A673 (cell line): ENCODE data around the gene STK40. TPM values are rescaled to one million over a fixed set of nuclear protein-coding genes. Genes with fewer than 3 reads are reported as not detected.

Experiments used
- BruUV-seq: library from RNA; stranded (reverse); fragments of 400-500 nt; replicated peaks from 2 replicates; lab custom pipeline; 2021; lab: Mats Ljungman, UMichigan
- CTCF ChIA-PET: fragments of 300-600 bp; sonication (Branson Sonifier 250); formaldehyde crosslinking; loops from one replicate; lab custom pipeline; 2022; ENCODE audit warnings: antibody characterized with exemption; lab: Charles Lee
- POLR2A ChIA-PET: fragments of 300-600 bp; sonication (Branson Sonifier 250); formaldehyde crosslinking; loops from one replicate; lab custom pipeline; 2022; ENCODE audit warnings: antibody characterized with exemption; ENCODE audit not compliant: low non-redundant PET; lab: Charles Lee
- DNase-seq: peaks from one replicate; pipeline ENCODE4 v3.0.0-alpha.2; 2015; ENCODE audit warnings: low spot score
- H3K27ac ChIP-seq: fragments of 200-600 bp; sonication (generic); 2 replicates; pipeline ENCODE4 v1.5.1; 2016; ENCODE audit warnings: mixed run types, low read depth, mild to moderate bottlenecking, mixed read lengths, antibody characterized with exemption, low read length; ENCODE audit not compliant: poor library complexity, severe bottlenecking
- H3K27me3 ChIP-seq: fragments of 200-600 bp; sonication (generic); replicated peaks from 2 replicates; pipeline ENCODE4 v1.6.1; 2017; ENCODE audit warnings: mixed run types, low read depth, mild to moderate bottlenecking, mixed read lengths, antibody characterized with exemption, low read length; ENCODE audit not compliant: insufficient read depth, poor library complexity
- H3K36me3 ChIP-seq: fragments of 200-600 bp; sonication (generic); 2 replicates; pipeline ENCODE4 v1.6.1; 2016; ENCODE audit warnings: mixed run types, mild to moderate bottlenecking, mixed read lengths, antibody characterized with exemption, low read length; ENCODE audit not compliant: insufficient read depth, poor library complexity, severe bottlenecking
- H3K4me1 ChIP-seq: fragments of 200-600 bp; sonication (generic); 2 replicates; pipeline ENCODE4 v1.6.1; 2017; ENCODE audit warnings: mixed run types, mild to moderate bottlenecking, mixed read lengths, antibody characterized with exemption, low read length; ENCODE audit not compliant: insufficient read depth, poor library complexity, severe bottlenecking
- H3K4me3 ChIP-seq: fragments of 200-600 bp; sonication (generic); 2 replicates; pipeline ENCODE4 v1.5.1; 2016; ENCODE audit warnings: low read depth, mixed run types, mild to moderate bottlenecking, mixed read lengths, low read length; ENCODE audit not compliant: poor library complexity, severe bottlenecking
- H3K9me3 ChIP-seq: fragments of 200-600 bp; sonication (generic); 2 replicates; pipeline ENCODE4 v1.6.1; 2016; ENCODE audit warnings: mixed run types, low read depth, mild to moderate bottlenecking, mixed read lengths, antibody characterized with exemption, low read length; ENCODE audit not compliant: poor library complexity, severe bottlenecking
- EZH2 ChIP-seq: fragments of 200-600 bp; sonication (generic); IDR thresholded peaks from 2 replicates; pipeline ENCODE4 v1.6.1; 2017; ENCODE audit warnings: borderline replicate concordance, low read depth, mild to moderate bottlenecking, mixed read lengths, antibody characterized with exemption, low read length; ENCODE audit not compliant: poor library complexity, severe bottlenecking
- intact Hi-C: fragments of 100-400 bp; cut with micrococcal nuclease; formaldehyde crosslinking; loops from one replicate; pipeline ENCODE4 v1.10.0; 2022; ENCODE audit not compliant: unreplicated experiment
- total RNA-seq: library from RNA; stranded (reverse); gene quantifications from 2 replicates; pipeline ENCODE4 v1.2.3, GENCODE V29; 2021
- TF ChIP-seq, protein P1 (sequence below): fragments of 300-800, 200-600 bp; sonication (generic); conservative IDR thresholded peaks from 2 replicates; pipeline ENCODE4 v1.5.1; 2017; ENCODE audit warnings: low read depth, mild to moderate bottlenecking, antibody characterized with exemption, low read length, moderate library complexity, mixed read lengths

STK40 gene
- total RNA-seq, 1 experiment from 2014 or later = 109 TPM

DNA sequence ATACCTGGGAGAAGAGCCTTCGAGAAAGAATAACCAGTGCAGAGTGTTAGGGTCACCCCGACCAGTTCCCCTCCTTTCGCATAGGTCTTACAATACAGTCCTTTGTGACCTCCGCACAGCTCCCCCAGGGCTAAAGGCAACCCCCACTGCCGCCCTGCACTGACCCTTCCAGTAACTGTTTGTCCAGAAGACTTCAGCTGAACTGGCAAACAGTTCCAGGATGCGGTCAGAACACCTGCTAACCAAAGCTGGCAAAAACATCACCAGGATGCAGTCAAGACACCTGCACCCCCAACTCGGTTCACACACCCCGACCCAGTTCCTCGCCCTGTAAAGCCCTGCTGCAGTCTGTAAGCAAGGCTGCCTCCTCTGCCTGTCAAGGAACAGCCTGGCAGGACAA, 55.9 kb downstream of the STK40 start:
- Histone ChIP-seq H3K4me3 (no peak overlapping the region), H3K36me3 (no peaks in the 10 kb centered on the region), H3K9me3 (no peaks in the 10 kb centered on the region), H3K27ac (no peak overlapping the region), H3K4me1 (no peaks in the 10 kb centered on the region), H3K27me3 (no peaks in the 10 kb centered on the region)
- TF ChIP-seq EZH2 = no peak
- TF ChIP-seq, protein P1, sequence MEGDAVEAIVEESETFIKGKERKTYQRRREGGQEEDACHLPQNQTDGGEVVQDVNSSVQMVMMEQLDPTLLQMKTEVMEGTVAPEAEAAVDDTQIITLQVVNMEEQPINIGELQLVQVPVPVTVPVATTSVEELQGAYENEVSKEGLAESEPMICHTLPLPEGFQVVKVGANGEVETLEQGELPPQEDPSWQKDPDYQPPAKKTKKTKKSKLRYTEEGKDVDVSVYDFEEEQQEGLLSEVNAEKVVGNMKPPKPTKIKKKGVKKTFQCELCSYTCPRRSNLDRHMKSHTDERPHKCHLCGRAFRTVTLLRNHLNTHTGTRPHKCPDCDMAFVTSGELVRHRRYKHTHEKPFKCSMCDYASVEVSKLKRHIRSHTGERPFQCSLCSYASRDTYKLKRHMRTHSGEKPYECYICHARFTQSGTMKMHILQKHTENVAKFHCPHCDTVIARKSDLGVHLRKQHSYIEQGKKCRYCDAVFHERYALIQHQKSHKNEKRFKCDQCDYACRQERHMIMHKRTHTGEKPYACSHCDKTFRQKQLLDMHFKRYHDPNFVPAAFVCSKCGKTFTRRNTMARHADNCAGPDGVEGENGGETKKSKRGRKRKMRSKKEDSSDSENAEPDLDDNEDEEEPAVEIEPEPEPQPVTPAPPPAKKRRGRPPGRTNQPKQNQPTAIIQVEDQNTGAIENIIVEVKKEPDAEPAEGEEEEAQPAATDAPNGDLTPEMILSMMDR = no peak
- BruUV-seq = no TSS peak
- POLR2A ChIA-PET = no interaction called here
- CTCF ChIA-PET = no interaction called here
- no peak for DNase-seq
- intact Hi-C loops = no loop called here

DNA sequence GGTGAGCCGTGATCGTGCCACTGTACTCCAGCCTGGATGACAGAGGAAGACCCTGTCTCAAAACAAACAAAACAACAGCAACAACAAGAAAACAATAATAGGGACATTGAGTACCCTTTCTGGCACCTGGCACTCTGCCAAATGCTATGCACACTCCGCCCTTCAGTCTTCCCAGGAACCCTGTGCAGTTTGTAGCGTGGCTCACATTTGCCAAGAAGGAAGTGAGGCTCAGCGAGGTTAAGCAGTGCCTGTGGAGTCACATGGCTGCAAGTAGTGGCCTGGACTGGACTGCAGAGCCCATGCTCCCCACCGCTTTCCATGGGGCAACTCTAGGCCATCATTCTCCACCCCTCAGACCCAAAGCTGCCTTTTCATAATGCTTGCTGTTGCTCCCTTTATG, 57.0 kb downstream of the STK40 start:
- Histone ChIP-seq H3K36me3 (no peaks in the 10 kb centered on the region), H3K27ac (no peak overlapping the region), H3K27me3 (no peaks in the 10 kb centered on the region), H3K9me3 (no peaks in the 10 kb centered on the region), H3K4me1 (peaks cover 5% of the 10 kb centered on the region), H3K4me3 (no peak overlapping the region)
- ChIA-PET POLR2A (no interaction called here), CTCF (no interaction called here)
- no TSS peak for BruUV-seq
- DNase-seq = no peak
- intact Hi-C loops = no loop called here
- TF ChIP-seq, protein P1 = no peak

DNA sequence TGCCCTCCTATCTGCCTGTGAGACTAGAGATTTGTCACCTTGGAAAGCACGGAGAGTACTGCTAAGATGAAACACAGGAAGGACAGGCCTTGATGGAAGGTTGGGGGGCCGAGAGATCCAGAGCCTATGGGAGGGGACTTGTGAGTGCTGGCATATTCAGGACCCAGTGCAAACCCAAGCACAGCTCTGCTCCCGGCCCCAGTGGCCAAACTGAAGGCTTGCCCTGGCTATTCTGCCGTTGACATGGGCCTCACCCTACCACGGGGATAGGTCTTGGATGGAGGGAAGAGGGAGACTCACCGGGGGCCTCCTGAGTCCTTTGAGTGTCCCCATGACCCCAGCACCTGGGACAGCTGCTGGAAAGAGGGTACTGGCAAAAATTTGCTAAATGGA, 57.6 kb downstream of the STK40 start:
- BruUV-seq = no TSS peak
- CTCF ChIA-PET = no interaction called here

More for the DNA sequence above, 57.6 kb downstream of the STK40 start:
- DNase-seq = no peak
- Histone ChIP-seq H3K9me3 (no peaks in the 10 kb centered on the region), H3K27me3 (no peaks in the 10 kb centered on the region), H3K36me3 (no peaks in the 10 kb centered on the region), H3K4me3 (no peak overlapping the region), H3K4me1 (peaks cover 5% of the 10 kb centered on the region), H3K27ac (no peak overlapping the region)
- intact Hi-C loops = no loop called here
- POLR2A ChIA-PET = no interaction called here
- TF ChIP-seq EZH2 = no peak
- TF ChIP-seq, protein P1 = no peak
